WI38 (cell line): Measurements from ENCODE around the gene GPER1.

ENCODE experiments used
- H3K4me3 ChIP-seq: 2 replicates; pipeline ENCODE4 v1.5.1; 2011; ENCODE audit warnings: low read depth, mild to moderate bottlenecking, control low read depth, low read length
- TF ChIP-seq, protein P1 (sequence below): IDR thresholded peaks from 2 replicates; pipeline ENCODE4 v1.5.1; 2012; ENCODE audit warnings: low read depth, mild to moderate bottlenecking, control low read depth, low read length

GPER1 gene

DNA sequence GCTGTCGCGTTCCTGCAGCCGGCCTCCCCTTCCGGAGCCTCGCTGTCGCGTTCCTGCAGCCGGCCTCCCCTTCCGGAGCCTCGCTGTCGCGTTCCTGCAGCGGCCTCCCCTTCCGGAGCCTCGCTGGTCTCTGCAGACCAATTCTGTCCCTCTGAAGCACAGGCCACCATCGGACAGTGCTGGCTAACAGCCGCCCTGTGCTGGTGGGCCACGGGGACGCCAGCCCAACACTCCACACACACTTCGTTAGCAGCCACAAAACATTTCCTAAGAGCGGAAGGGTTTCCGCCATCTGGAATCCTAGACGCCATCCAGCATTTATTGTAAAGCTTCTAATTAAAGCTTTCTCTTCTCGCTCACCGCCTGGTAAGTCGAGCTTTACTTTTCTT is 11.2 kb downstream of the GPER1 start:
- no peak overlapping the region for H3K4me3 ChIP-seq
- TF ChIP-seq, protein P1, sequence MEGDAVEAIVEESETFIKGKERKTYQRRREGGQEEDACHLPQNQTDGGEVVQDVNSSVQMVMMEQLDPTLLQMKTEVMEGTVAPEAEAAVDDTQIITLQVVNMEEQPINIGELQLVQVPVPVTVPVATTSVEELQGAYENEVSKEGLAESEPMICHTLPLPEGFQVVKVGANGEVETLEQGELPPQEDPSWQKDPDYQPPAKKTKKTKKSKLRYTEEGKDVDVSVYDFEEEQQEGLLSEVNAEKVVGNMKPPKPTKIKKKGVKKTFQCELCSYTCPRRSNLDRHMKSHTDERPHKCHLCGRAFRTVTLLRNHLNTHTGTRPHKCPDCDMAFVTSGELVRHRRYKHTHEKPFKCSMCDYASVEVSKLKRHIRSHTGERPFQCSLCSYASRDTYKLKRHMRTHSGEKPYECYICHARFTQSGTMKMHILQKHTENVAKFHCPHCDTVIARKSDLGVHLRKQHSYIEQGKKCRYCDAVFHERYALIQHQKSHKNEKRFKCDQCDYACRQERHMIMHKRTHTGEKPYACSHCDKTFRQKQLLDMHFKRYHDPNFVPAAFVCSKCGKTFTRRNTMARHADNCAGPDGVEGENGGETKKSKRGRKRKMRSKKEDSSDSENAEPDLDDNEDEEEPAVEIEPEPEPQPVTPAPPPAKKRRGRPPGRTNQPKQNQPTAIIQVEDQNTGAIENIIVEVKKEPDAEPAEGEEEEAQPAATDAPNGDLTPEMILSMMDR: no peak

DNA sequence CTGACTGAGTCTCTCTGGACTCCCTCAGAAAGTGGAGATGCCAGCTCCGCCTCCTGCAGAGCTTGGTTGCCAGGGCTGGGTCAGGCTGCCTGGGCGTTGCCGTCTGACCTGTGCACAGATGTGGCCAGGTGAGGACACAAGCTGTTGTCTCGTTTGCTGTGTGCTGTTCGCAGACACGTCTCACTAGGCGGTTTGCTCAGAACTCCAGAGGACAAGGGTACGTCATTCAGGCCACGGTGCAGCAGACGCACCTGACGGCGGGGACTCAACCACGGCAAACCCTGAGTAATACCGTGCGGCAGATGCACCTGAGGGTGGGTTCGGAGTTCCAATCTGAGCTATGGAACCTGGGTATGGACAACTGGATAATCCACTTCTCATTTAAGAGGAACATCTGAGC is 11.7 kb downstream of the GPER1 start:
- no peak overlapping the region for H3K4me3 ChIP-seq
- TF ChIP-seq, protein P1: no peak

GRCh38 chr7:1100386-1100785 is 12.5 kb downstream of the GPER1 start:
- H3K4me3 ChIP-seq: no peak overlapping the region

GRCh38 chr7:1100834-1101562 is 13.1 kb downstream of the GPER1 start:
- TF ChIP-seq, protein P1: no peak
- no peak overlapping the region for H3K4me3 ChIP-seq

More at GRCh38 chr7:1100386-1100785, 12.5 kb downstream of the GPER1 start:
- TF ChIP-seq, protein P1: no peak

GRCh38 chr7:1101563-1102431 is 13.9 kb downstream of the GPER1 start:
- TF ChIP-seq, protein P1: no peak
- no peak overlapping the region for H3K4me3 ChIP-seq

DNA sequence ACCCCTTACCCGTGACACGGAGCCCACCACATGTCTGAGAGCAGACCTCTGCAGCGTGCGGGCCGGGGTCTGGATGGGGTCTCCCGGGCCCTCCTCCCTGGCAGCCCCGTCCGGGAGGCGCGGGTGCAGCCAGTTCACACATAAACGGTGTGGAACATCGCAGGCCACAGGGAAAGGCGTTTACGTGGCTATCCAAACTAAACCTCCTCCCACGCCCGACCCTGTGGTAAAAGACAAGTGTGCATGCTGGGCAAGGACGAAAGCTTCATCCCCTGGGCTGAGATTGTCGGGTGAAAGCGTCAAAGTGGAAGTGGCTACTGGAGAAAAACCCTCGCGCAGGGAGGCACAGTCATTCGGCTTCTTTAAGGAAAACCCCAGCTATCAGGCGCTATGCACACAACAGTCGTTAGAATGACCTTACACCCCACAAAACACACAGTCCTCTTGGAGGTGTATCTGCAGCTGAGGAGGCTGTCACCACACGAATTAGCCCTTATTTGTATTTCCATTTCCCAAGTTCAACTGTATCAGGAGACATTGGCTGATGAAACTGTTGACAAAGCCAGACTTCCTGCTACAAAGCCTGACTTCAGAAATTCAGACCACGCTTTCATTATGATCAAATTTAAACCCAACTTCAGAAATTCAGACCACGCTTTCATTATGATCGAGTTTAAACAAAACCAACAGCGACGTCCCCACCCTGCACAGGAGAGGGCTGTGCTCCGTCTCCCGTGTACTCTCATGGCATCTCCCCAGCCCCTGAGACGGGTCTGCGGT is 15.3 kb downstream of the GPER1 start:
- TF ChIP-seq, protein P1: no peak
- no peak overlapping the region for H3K4me3 ChIP-seq
